GM19397 (cell line): Measurements from ENCODE around the gene CAPN11.
"Not testable (repeated sequence)": the region's sequence is repeated elsewhere in the genome, so short reads cannot be mapped to it uniquely, and the experiment has no call there.

Experiments used
- ATAC-seq: cut with Tn5 transposase; IDR thresholded peaks from one replicate; pipeline ENCODE4 v1.9.1; 2021; ENCODE audit warnings: mild to moderate bottlenecking, moderate library complexity; ENCODE audit not compliant: unreplicated experiment

Gene CAPN11

GRCh38 chr6:44225579-44226325 lies 67.1 kb downstream of the CAPN11 start:
- ATAC-seq: no peak

- no peak for ATAC-seq
Observed at GRCh38 chr6:44226368-44227147, 67.9 kb downstream of the CAPN11 start.

- ATAC-seq: no peak
Observed at GRCh38 chr6:44227148-44227793, 68.7 kb downstream of the CAPN11 start.

- ATAC-seq: no peak
Observed at GRCh38 chr6:44228031-44228430, 69.4 kb downstream of the CAPN11 start.

- ATAC-seq: no peak
Observed at GRCh38 chr6:44228433-44228832, 69.8 kb downstream of the CAPN11 start.

GRCh38 chr6:44228836-44229235 lies 70.2 kb downstream of the CAPN11 start:
- no peak for ATAC-seq

- no peak for ATAC-seq
Observed at GRCh38 chr6:44229376-44230033, 70.9 kb downstream of the CAPN11 start.

- ATAC-seq: no peak
Observed at GRCh38 chr6:44230034-44230675, 71.5 kb downstream of the CAPN11 start.

- not testable (repeated sequence) for ATAC-seq
Observed at GRCh38 chr6:44231426-44231825, 72.8 kb downstream of the CAPN11 start.

- no peak for ATAC-seq
Observed at GRCh38 chr6:44232676-44233566, 74.3 kb downstream of the CAPN11 start.

- no peak for ATAC-seq
Observed at GRCh38 chr6:44233567-44234100, 75.0 kb downstream of the CAPN11 start.
